ENCODE measurements around the gene LENG8.

LENG8 gene

DNA sequence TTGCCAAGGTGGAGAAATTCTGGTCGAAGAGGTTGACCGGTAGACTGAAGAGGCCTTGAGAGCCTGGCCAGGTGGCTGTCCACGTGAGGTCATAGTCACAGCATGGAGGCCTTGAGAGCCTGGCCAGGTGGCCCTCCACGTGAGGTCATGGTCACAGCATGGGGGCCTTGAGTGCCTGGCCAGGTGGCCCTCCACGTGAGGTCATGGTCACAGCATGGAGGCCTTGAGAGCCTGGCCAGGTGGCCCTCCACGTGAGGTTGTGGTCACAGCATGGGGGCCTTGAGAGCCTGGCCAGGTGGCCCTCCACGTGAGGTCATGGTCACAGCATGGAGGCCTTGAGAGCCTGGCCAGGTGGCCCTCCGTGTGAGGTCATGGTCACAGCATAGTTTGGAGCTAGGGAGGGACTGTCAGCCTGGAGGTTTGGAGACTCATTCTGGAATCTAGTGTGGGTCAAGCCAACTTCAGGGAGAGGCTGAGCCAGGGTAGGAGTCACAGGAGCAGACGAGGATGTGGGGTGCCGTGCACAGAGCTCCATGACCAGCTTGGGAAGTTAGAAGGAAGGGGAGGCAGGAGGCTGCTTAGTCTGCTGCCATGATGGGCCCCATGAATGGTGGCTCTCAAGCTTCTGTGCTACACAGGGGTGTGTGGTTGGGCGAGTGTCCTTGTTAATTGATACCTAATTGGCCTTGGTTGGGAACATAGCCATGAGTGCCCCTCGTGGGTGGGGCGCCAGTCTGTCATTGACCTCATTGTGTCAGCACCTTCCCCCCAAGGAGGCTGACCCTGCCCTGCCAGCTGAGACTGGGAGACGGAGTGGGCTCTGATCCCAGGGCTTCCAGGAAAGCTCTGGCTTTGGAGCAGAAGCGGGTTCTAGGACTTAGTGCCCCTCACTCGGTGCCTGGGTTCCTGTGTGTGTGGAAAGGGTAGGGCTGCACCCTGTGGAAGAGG, 10.6 kb downstream of the LENG8 start:
- no peak overlapping the region; the same call in 1 of the 2 replicates for H3K27ac ChIP-seq
- no peak for TF ChIP-seq ZFX (IDR thresholded peaks at IDR 0.05)
- TF ChIP-seq, protein P1, sequence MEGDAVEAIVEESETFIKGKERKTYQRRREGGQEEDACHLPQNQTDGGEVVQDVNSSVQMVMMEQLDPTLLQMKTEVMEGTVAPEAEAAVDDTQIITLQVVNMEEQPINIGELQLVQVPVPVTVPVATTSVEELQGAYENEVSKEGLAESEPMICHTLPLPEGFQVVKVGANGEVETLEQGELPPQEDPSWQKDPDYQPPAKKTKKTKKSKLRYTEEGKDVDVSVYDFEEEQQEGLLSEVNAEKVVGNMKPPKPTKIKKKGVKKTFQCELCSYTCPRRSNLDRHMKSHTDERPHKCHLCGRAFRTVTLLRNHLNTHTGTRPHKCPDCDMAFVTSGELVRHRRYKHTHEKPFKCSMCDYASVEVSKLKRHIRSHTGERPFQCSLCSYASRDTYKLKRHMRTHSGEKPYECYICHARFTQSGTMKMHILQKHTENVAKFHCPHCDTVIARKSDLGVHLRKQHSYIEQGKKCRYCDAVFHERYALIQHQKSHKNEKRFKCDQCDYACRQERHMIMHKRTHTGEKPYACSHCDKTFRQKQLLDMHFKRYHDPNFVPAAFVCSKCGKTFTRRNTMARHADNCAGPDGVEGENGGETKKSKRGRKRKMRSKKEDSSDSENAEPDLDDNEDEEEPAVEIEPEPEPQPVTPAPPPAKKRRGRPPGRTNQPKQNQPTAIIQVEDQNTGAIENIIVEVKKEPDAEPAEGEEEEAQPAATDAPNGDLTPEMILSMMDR (conservative IDR thresholded peaks at IDR 0.05) = no peak

DNA sequence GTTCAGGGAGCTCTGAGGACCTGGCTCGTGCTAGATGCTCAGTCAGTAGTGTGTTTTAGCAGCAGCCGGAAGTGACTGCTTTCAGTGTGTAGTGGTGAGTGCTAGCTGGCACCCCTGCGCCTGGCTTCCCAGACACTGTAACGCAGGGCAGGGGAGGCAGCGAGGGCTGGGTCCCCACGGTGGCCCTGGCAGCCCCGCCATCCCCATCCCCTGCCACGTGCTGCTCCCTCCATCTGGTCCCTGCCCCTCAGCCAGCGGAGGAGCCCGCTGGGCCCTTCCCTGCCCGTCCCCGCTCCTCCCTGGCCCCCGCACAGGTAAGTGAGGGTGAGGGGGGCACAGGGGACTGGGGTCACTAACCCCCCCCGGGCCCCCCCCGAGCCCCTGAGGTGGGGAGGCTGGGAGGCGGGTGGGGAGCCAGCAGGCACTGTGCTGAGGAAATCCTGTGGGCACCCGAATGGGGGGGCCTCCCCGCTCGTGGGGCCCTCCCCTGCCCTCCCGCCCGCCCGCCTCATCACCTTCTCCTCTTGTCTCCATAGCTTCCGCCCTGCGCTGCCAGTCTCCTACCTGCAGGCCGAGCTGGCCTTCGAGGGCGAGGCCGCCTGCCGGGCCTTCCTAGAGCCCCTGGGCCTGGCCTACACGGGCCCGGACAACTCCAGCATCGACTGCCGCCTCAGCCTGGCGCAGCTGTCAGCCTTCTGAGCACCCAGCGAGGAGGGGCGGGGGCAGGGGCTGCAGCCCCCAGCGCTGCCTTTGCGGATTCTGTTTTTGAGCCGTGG, 11.4 kb downstream of the LENG8 start:
- H3K27ac ChIP-seq = no peak overlapping the region; the same call in 1 of the 2 replicates
- TF ChIP-seq ZFX (IDR thresholded peaks at IDR 0.05) = no peak
- TF ChIP-seq, protein P1 (conservative IDR thresholded peaks at IDR 0.05) = no peak

DNA sequence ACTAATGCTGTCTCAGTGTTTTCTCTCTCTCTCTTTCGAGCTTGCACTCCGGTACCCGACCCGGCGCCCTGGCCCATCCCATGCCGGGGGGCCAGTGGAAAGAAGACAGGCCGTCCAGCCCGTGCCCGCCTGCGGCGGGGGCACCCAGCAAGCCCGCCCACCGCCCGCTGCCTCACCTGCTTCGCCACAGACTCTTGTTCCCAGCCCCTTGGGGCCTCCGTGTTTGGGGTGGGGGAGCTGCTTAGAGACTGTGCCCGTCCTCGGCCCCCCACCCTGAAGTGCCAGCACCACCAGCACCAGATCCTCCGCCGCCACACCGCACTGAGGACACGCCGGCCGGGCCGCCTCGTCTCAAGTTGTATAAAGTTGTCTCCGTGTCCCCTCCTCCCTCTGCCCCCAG, 12.2 kb downstream of the LENG8 start:
- H3K27ac ChIP-seq = peak overlapping the region; percentile 100

DNA sequence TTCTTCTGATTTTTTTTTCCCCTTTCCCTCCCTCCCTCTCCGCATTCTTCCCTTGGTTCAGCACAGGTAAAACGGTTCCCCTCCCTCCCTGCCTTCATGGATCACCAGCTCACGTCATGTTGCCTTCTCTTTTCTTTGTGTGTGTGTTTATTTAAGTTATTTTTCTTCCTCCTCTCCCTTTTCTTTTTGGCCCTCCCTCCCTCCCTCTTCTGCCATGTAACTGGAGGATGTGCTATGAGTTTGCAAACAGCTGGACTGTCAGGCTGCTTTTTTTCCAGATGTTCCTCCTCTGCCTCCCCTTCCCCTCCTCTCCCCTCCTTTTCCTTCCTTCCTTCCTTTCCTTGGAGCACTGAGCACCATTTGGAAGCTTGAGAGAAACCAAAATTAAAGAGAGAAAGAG, 12.6 kb downstream of the LENG8 start:
- TF ChIP-seq, protein P1 (conservative IDR thresholded peaks at IDR 0.05) = no peak
- TF ChIP-seq ZFX (IDR thresholded peaks at IDR 0.05) = no peak
- peak overlapping the region; percentile 100 for H3K27ac ChIP-seq

More for the DNA sequence above, 12.2 kb downstream of the LENG8 start:
- TF ChIP-seq, protein P1 (conservative IDR thresholded peaks at IDR 0.05) = no peak
- no peak for TF ChIP-seq ZFX (IDR thresholded peaks at IDR 0.05)

DNA sequence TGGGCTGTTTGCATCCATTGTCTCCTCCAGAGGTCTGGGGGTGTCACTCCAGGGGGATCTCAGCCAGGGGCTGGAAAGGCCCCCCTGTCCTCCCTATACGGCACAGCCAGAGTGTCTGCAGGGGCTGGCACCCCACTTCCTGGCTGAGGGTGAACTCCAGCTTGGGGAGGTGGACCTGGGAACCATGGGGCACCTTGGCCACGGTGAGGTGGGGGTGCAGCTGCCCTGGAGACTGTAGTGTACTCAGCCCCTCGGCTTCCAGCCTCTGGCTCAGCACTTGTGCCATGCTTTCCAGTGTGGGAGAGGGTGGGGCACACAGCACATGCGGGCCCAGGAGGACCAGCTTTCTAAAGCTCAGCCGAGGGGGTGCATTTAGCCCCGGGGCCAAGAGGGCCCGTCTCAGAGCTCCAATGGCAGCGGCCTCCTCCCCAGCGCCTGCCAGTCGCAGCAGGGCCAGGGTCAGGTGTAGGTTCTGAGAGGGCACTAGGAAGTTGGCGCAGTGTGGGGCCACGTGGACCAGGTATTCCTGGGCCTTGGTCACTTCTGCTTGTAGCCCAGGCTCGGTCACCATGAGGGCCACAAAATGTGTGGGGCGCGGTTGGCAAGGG, 13.2 kb downstream of the LENG8 start:
- peak overlapping the region; percentile 100 for H3K27ac ChIP-seq
- TF ChIP-seq ZFX (IDR thresholded peaks at IDR 0.05) = no peak
- TF ChIP-seq, protein P1 (conservative IDR thresholded peaks at IDR 0.05) = no peak

DNA sequence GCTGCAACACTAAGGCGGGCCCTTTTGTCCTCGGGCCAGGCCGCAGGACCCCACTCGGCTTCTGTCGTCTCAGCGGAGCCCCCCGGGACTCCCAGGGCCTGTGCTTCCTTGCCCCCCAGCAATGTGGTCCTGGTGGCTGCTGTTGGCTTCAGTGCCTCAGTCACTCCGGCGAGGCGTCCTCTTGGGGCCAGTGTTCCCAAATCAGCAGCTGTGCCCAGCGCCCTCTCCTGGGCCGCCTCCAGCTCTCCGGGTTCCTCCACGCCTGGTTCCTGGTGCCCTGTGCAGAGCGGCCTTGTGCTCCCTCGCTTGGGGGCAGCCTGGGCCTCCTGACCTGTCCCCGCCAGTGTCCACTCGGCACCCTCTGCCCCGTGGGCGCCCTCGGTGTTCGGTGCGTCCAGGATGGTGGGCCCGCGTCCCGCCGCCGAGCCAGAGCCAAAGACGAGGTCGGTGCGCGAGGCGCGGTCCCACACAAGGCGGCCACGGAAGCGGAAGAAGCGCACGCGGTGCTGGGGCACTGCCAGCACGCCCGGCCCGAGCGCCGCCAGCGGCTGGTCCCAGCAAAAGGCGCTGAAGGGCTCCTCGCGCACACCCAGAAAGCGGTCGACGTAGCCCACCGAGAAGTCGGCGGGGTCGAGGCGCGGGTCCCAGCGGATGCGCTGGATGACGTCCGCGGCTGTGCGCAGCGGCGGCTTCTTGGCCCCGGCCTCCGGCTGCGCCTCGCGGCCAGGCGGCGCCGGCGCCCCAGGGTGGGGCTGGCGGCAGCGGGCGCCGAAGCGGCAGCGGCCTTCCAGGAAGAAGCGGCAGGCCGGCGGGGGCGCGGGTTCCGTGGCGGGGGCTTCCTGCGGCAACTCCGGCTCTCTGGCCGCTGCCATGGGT, 13.9 kb downstream of the LENG8 start:
- peak overlapping the region; percentile 100 for H3K27ac ChIP-seq
- peak; percentile 82; the same call in 1 of the 2 replicates for TF ChIP-seq ZFX (IDR thresholded peaks at IDR 0.05)
- TF ChIP-seq, protein P1 (conservative IDR thresholded peaks at IDR 0.05) = no peak; the same call in 1 of the 2 replicates

All from C4-2B (cell line).